Kasumi-1 (cell line): ENCODE data around the gene PLEKHG4B.
"Not testable (repeated sequence)": the region's sequence is repeated elsewhere in the genome, so short reads cannot be mapped to it uniquely, and the experiment has no call there.

Experiments used
- DNase-seq, 2 experiments: peaks; one replicate each; lab custom pipeline; 2025; lab: John Stamatoyannopoulos, UW

PLEKHG4B gene

DNA sequence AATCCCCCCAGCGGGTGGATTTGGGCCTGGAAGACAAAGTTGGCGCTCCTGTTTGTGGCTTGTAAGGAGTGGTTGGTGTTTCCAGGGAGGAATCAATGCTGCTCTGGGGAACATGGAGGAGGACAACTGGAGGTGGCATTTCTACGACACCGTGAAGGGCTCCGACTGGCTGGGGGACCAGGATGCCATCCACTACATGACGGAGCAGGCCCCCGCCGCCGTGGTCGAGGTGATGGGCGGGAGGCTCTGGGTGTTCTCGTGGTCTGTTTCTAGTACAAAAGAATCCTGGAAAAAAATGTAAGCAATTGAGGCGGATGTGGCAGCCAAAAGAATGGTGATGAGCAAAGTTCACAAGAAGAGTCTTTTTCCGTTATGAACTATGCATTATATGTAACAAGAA is 133.4 kb downstream of the PLEKHG4B start:
- DNase-seq, result no peak

DNA sequence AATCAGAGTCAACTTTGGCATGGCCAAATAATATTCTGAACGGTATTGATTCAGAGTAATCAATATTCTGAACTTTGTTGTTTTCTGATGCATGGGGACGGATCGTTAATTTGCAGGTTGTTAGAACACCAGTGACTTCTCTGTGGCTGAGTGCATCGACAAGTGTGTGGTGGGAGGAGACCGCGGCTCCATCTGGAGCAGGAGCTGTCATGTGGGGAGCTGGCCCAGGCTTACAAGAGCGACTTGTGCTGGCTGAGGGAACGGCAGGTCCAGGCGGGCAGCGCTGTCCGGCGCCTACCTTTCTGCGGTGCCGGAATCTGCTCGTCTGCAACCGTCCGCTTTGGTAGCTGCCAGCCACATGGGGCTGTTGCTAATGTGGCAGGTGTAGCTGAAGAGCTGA is 135.4 kb downstream of the PLEKHG4B start:
- DNase-seq, result not testable (repeated sequence)

DNA sequence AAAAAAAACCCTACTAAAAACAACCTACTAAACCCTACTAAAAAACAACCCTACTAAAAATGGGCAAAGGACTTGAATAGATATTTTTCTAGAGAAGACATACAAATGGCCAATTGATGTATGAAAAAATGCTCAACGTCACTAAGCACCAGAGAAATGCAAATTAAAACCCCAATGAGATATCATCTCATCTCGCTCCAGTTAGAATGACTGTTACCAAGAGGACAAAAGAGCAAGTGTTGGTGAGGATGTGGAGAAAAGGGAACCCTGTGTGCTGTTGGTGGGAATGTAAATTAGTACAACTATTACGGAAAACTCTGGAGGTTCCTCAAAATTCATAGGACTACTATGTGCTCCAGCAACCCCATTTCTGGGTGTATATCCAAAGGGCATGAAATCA is 136.9 kb downstream of the PLEKHG4B start:
- no peak for DNase-seq

DNA sequence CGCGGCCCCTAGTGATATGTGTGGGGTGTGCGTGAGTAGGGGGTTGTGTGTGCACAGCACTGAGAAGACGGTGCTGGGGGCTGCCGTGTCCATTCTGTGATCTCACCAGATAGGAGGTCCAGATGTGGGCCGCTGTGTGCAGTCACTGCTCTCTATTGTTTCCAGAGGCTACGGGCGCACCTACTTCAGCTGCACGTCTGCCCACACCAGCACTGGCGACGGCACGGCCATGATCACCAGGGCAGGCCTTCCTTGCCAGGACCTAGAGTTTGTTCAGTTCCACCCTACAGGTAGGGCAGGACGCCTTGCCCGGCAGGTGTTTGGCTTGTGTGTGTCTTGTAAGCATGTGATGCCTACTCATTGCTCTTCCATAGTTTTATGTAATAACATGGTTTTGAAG is 138.7 kb downstream of the PLEKHG4B start:
- no peak for DNase-seq

DNA sequence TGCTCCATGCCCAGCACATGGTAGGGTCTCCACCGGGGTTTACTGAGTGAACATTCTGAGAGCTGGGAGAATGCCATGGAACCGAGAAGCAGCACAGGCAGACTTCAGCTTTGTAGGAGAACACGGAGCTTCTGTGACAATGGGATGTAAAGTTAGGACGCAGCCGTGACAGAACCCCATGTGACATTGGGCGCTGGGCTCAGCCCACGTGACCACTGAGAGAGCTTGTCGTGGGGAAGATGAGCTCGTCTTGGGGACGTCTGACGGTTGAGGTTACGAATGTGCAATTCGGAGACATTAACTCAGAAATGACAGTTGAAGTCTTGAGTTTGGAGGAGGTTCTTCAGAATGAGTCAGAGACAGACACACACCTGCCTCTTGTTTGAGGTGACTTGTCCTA is 139.7 kb downstream of the PLEKHG4B start:
- no peak for DNase-seq

DNA sequence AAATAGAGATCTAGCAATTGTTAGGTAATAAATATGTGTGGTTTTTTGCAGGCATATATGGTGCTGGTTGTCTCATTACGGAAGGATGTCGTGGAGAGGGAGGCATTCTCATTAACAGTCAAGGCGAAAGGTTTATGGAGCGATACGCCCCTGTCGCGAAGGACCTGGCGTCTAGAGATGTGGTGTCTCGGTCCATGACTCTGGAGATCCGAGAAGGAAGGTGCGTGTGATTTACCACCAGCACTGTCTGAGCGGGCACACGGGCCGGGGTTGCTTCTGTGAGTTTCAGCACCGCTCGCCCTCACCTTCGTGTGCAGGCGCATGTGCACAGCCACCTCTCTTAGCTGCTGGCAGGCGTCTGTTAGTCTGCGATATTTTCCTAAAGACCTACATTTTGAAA is 141.5 kb downstream of the PLEKHG4B start:
- DNase-seq, result not testable (repeated sequence)

DNA sequence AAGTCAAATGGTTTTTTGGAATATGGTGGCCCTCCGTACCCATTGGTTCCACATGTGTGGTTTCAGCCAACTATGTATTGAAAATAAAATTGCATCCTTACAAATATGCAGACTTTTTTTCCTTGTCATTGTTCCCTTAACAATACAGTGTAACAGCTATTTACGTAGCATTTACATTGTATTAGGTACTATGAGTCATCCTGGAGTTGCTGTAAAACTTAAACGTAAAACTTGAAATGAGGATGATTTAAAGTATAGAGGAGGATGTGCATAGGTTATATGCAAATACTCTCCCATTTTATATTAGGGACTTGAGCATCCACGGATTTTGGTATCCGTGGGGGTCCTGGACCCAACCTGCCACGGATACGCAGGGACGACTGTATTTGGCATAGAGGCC is 142.5 kb downstream of the PLEKHG4B start:
- DNase-seq, result no peak

DNA sequence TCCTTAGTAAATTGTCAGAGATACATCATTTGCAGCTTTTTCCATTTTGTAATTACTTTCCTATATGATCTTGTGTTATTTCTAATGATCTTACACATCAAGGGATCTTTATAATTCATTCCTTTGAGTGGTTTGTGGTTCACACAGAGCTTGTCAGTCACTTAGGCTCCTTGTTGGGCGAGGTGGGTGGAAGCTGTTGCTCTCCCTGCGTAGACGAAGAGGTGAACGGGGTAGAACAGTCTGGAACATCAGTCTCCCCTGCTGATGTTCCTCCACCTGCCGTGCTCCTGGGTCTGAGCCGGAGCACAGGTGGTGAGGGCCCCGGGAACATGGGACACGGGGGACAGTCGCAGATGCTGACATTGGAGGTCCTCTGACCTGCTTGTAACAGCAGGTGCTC is 143.6 kb downstream of the PLEKHG4B start:
- DNase-seq, result not testable (repeated sequence)

DNA sequence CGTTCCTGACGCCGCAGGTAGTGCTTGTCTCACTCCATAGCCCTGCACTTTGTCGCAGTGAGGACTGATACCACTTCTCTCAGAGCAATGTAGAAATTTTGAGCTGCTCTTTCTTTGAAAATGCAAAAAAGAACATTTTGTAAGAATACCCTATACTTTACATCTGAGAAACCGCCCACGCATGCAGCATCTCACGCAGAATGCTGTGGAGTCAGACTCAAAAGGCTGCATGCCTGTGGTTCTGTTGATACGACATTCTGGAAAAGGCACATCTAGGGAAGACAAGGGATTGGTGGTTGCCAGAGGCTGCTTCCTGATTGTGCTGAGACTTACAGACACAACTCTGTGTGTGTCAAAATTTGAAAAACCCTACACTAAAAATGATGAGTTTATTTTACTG is 146.0 kb downstream of the PLEKHG4B start:
- DNase-seq, result not testable (repeated sequence)
